HL-60 (cell line): ENCODE data around the gene SNTB2.

Experiments
- DNase-seq, 2 experiments: peaks; one replicate each; pipeline ENCODE4 v3.0.0-alpha.2; 2010 to 2020; ENCODE audit warnings: low read depth in 1 of 2, low spot score in 1 of 2
- H3K27ac ChIP-seq: fragments of 250-450 bp; sonication (Bioruptor Pico); replicated peaks from 2 replicates; pipeline ENCODE4 v1.5.1; 2020; ENCODE audit warnings: mild to moderate bottlenecking, moderate library complexity
- H3K27me3 ChIP-seq: fragments of 250-450 bp; sonication (Bioruptor Pico); 2 replicates; pipeline ENCODE4 v1.5.1; 2021; ENCODE audit warnings: mild to moderate bottlenecking, moderate library complexity; ENCODE audit not compliant: insufficient read depth, poor library complexity, severe bottlenecking
- H3K4me3 ChIP-seq: replicated peaks from 2 replicates; pipeline ENCODE4 v1.5.1; 2011; ENCODE audit warnings: mild to moderate bottlenecking, control low read depth, low read length; ENCODE audit not compliant: insufficient read depth
- CTCF ChIP-seq: IDR thresholded peaks from one replicate; pipeline ENCODE4 v1.5.1; 2011; ENCODE audit warnings: low read length, control low read depth, inconsistent platforms; ENCODE audit not compliant: insufficient read depth
- GABPA ChIP-seq: IDR thresholded peaks from 2 replicates; pipeline ENCODE4 v1.6.1; 2012; ENCODE audit warnings: low read depth
- POLR2AphosphoS5 ChIP-seq: IDR thresholded peaks from 2 replicates; pipeline ENCODE4 v1.6.1; 2012; ENCODE audit warnings: low read depth
- REST ChIP-seq: IDR thresholded peaks from 2 replicates; pipeline ENCODE4 v1.6.1; 2012; ENCODE audit warnings: low read depth; ENCODE audit not compliant: insufficient replicate concordance
- SPI1 ChIP-seq: IDR thresholded peaks from 2 replicates; pipeline ENCODE4 v1.6.1; 2012; ENCODE audit warnings: low read depth, mild to moderate bottlenecking, borderline replicate concordance

The SNTB2 gene

GRCh38 chr16:69306031-69306430 is 119.1 kb downstream of the SNTB2 start:
- Histone ChIP-seq H3K4me3 (no peak overlapping the region), H3K27me3 (no peaks in the 10 kb centered on the region), H3K27ac (no peak overlapping the region)
- TF ChIP-seq GABPA (no peak), REST (no peak), SPI1 (no peak), CTCF (no peak), POLR2AphosphoS5 (no peak)
- DNase-seq: no peak

GRCh38 chr16:69307091-69307490 is 120.1 kb downstream of the SNTB2 start:
- Histone ChIP-seq H3K27ac (no peak overlapping the region), H3K4me3 (no peak overlapping the region), H3K27me3 (no peaks in the 10 kb centered on the region)
- DNase-seq: no peak
- TF ChIP-seq CTCF: no peak
- TF ChIP-seq GABPA: no peak
- TF ChIP-seq POLR2AphosphoS5: no peak
- no peak for TF ChIP-seq SPI1
- no peak for TF ChIP-seq REST

GRCh38 chr16:69307856-69308255 is 120.9 kb downstream of the SNTB2 start:
- H3K4me3 ChIP-seq: no peak overlapping the region
- TF ChIP-seq CTCF (no peak), POLR2AphosphoS5 (no peak), REST (no peak), GABPA (no peak), SPI1 (no peak)
- no peak overlapping the region for H3K27ac ChIP-seq
- DNase-seq: no peak
- H3K27me3 ChIP-seq: no peaks in the 10 kb centered on the region
